Stimulated activated CD8-positive, alpha-beta memory T cell treated with anti-CD3 and anti-CD28 coated beads, Interleukin-2, amount 100 ng/mL, for 48 hours (primary cell): ENCODE measurements around the gene TRIL.

Experiments
- DNase-seq, 2 donors: peaks; one replicate each; pipeline ENCODE4 v3.0.0-alpha.2; 2020; ENCODE audit warnings: low read depth in 2 of 2

Gene TRIL

DNA sequence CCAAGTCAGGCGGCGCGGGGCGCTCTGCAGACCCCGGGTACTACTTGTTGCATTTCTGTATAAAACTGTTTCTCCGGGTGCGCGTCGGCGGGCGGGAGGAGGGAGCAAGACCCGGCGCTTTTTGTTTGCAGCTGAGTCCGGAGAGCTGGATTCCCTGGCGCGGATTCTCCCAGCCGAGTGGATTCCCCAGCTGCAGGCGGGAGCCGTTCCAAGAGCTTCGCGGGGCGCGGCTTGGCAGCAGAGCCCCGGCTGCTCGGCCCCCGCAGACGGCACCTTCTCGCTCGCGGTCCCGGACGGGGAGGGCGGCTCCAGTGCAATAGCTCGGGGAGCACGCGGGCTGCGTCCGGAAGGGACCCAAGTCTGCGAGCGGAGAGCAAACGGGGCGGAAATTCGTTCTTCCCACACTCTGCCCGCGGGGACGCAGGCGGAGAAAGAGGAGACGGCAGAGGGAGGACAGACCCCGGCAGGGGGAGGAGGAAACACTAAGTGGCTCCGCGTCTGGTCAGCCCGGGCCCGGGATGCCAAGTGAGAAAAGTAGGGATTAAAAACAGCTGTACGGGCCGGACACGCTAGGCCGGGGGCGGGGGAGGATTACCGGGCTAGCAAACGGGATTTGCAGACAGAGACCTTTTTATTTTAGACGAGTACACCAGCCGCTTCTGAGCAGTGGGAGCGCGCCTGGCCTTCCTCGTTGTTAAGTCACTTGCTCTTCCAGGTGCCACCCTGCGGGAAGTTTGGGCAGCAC, at the start of gene TRIL:
TSS of gene TRIL (minus strand) at position 96 of the 745 bp plus-strand sequence. CDS start 284 bp downstream, outside the sequence.
- no peak for DNase-seq

DNA sequence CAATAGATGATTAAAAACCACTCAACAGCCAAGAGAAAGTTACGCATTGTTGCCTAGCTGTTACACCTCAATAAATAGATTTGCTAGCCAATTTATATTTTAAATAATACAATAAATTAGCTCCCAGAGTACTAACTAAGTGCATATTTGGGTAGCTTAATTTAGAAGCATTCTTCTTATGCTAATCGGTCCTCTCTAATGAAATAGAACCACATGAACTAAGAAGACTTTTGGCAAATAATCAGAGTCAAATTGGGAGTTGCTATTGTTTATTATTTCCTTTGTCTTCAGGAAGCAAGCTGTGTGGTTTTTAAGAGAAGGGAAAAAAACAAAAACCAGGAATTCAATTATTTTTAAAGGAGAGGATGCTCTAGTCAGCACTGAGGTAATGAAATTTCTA, 49.0 kb upstream of the TRIL start:
- DNase-seq = no peak

DNA sequence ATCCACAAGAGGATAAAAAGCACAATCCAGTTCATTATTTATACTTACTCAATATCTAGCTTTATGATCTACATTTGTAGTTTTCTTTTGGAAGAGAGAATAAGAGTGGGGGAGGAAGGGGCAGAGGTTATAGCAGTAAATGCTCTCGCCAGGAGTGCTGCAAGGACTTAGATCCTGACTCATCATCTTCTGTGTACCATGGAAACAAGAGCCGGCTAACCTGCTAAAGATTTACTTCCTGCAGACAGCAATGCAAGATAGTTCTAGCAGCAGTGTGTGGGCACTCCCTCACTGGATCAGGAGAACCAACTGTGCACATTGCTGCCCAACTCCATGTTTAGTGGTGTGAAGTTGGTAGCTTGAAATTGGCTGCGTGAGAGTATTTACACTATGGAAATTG, 47.7 kb upstream of the TRIL start:
- DNase-seq = no peak

DNA sequence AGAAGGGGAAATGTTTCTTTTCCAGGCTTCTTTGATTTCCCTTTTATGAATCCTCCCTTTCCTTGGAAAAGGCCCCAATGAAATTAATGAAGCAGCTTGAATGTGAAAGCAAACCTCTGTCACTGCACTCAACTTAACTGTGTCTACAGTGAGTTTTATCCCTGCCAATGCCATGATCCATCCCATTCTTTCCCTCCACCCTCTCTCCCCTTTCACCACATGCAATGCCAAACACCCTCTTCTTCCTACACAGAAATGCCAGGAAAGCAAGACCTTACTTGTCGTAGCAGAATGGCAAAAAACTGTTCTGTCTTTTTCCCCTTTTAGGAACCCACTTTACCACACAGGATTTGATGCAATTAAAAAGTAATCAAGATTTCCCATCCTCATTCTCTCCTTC, 47.3 kb upstream of the TRIL start:
- DNase-seq = no peak

GRCh38 chr7:29003703-29004102, 45.6 kb upstream of the TRIL start:
- no peak for DNase-seq

GRCh38 chr7:29000717-29001076, 42.6 kb upstream of the TRIL start:
- DNase-seq = no peak

- no peak for DNase-seq
Observed at GRCh38 chr7:28999895-29000716, 42.0 kb upstream of the TRIL start.

DNA sequence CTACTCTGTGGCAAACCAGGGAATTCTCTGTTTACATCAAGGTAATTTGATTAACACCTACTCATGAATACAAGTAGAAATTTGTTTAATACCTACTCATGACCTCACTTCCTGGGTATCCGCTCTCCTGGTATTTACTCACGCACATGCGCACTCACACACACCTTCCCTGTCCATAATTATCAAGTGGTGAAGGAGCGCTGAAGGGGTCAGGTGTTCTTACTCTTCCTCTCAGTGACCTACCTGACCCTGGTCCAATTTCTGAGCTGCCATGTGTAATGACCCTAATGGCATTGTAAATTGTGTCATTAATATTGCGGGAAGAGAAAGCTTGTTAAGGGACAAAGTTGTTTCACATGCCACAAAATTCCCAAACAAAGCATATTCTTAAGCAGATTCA, 41.3 kb upstream of the TRIL start:
- no peak for DNase-seq

DNA sequence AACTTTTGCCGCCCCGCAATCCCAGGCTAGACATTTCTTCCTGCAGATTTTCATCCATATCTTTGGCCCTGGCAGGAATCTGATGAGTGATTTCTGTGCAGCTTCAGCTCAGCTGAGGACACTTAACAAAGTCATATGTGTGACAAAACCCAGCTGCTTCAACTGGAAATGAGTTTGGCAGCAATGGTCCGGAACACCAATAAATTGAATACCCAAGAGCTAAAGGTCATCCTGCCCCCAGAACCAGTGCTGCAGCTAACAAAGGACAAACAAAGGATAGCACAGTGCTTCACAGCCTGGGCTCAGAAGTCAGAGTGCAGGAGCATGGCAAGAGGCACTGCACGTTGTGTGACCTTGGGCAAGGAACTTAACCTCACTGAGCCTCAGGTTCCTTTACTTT, 40.0 kb upstream of the TRIL start:
- DNase-seq = no peak

DNA sequence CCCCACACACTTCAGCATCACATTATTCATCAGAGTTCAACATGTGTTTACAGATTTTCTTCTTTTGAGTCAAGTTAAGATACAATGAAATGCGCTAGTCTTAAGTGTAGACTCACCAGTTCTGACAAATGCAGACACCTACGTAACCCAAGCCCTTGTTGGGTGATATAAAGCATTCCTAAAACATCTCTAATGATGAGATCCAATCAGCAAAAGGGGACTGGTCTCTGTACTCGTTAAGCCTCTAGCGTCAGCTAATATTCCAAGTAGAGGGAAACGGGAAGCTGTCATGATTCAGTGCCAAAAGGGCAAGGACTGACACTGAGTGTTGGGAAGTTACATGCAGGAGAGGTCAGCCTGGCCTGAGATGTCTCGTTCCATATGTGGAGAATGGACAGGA, 38.7 kb upstream of the TRIL start:
- no peak for DNase-seq

- DNase-seq = no peak
Observed at GRCh38 chr7:28993371-28993770, 35.2 kb upstream of the TRIL start.

DNA sequence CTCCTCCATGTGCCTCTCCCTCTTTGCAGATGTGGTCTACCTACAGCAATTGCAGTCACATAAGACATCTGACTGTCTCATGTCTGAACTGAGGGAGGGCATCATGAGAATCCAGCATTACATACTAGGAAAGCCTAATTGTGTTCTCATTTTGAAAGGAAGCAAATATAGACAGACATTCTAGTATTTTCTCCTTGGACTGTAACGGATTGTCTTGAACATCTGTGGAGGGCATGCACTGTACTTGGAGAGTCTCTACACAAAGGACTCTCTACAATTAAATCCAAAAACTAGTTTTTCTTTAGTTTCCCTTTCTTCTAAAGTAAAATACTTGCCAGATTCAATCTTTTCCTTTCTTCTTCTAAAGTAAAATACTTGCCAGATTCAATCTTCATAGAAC, 34.7 kb upstream of the TRIL start:
- DNase-seq = no peak

DNA sequence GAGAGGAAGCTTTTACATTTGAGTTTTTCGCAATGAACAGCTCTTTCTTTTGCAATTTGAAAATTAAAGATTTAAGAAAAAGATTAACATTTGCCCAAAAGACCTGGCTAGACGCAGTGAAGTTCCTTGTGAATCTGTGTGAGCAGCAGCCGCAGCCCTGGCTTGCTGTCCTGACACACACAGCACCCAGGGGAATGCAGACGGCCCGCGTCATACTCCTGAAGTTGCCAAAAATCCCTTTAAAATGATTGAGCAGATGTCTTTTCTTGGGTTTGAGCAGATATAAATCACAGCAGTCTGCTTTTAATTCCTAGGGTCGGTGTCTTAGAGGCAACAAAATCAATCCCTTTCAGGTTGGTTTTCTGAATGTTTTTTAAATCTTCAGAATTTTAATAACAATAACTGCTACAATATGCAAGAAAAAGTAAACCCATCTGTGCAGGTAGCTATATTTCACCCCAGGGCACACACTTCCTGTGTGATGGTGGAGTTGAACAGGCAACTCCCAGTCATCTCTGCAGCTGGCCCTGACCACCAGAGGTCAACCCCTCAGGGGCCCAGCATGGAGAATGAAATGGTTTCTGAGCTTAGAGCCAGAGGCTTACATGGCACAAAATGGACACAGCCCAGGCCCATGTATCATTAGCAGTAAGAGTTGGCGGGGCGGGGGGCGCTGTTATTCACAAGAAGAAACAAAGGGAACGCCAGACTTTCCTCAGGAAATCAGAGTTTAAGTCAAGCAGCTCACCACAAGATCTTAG, 32.2 kb upstream of the TRIL start:
- no peak for DNase-seq

DNA sequence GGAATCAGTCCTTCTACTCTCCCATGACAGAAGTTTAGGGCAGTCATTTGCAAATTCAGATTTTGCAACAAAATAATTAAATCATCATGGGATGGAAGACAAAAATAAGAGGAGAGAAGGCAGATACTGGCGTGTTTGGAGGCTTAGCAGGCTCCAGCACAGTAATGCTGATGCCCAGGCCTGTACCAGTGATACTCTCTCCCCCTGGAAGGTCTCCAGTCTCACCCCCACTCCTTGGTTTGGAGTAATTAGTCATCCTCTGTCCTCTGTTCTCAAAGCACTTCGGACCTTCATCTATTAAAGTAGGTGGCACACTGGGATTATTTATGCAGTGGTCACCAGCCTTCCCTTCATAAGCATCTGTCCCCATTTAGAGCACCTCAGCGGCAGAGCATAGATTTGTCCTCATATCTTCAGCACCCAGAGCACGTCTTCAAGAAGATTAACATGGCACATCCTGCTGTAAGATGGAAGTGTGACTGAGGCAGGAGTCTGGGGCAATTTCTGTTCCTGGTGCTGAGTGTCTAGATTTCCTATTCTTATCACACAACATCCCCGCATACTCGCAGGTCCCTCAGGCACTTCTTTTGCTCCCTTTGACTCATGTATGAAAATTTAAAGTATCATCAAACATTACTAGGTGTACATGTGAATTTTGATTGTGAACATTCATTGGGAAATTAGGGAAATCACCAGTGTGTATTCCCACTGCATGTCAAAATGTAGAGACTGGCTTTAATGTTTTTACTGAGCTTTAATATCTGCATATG, 31.3 kb upstream of the TRIL start:
- DNase-seq = no peak

DNA sequence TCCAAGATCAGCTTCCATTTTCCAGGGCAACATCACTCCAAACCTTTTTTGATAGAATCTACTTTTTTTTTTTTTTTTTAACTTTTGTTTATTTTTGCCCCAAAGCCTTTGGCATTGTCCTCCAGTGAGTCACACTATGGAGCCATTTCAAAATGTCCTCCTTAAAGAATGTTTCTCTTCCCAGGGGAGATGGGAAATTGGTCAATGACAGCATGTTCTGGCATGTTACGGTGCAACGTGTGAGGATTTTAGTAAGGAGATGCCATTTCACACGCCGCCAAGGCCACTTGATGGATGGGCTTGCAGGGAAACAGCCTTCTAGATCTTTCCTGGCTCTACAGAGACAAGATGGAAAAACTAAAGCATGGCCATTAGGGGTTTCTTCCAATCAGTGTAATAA, 30.7 kb upstream of the TRIL start:
- DNase-seq = no peak

- no peak for DNase-seq
Observed at GRCh38 chr7:28988091-28988490, 30.0 kb upstream of the TRIL start.

DNA sequence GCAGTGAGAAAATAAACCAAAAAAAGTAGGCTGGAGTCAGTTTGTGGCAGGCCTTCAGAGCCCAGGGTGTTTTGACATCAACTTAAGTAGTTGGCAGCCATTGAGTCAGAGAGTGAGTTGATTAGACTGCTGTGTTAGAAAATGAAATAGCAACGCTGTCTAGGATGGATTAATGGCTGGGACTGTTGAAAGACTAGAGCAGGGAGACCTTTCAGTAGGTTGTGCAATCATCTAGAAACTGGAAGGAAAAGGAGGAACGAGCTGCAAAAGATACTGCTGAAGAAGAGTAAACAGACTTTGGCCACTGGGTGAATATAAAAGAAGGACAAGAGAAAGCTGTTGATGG, 28.6 kb upstream of the TRIL start:
- DNase-seq = no peak

GRCh38 chr7:28986028-28986764, 28.1 kb upstream of the TRIL start:
- no peak for DNase-seq

DNA sequence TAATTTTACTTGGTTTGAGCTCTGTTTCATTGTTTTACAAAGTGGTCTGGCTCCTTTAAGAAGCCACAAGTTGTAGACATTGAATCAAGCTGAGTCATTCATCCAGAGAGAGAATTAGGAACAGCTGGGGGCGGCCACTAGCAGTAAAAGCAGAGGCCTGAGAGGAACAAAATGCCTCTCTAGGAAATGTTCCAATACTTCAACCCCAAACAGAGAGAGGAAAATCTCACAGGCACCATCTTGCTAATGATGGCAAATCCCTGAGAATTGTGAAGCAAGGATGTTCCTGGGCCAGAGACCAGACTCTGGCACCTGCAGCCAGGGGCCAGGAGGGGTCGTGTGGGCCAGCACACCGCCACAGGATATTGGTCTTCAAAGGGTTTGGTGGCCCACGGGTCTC, 26.5 kb upstream of the TRIL start:
- DNase-seq = no peak

GRCh38 chr7:28984217-28984616, 26.1 kb upstream of the TRIL start:
- DNase-seq = no peak
